ENCODE results near the gene TTLL13.
A peak's percentile ranks its signal among the peaks of the same experiment; 100 is the strongest.
"Not testable (repeated sequence)": the region's sequence is repeated elsewhere in the genome, so short reads cannot be mapped to it uniquely, and the experiment has no call there.

The TTLL13 gene

GRCh38 chr15:90243943-90244639 lies 5.3 kb upstream of the TTLL13 start:
- TF ChIP-seq CTCF (IDR thresholded peaks at IDR 0.05; ENCODE audit: low read depth, low read length, missing control alignments), result no peak
- H3K4me3 ChIP-seq (ENCODE audit: low read depth, low read length), result no peak overlapping the region
- in situ Hi-C loops (cut with HindIII; ENCODE audit: low sequenced_read_pairs), result no loop called here
- DNase-seq (ENCODE audit: low read depth), result no peak

GRCh38 chr15:90248789-90249202 lies 560 bp upstream of the TTLL13 start:
- in situ Hi-C loops (cut with HindIII; ENCODE audit: low sequenced_read_pairs), result no loop called here
- H3K4me3 ChIP-seq (ENCODE audit: low read depth, low read length), result peak overlapping the region; percentile 58
- no peak for TF ChIP-seq CTCF (IDR thresholded peaks at IDR 0.05; ENCODE audit: low read depth, low read length, missing control alignments)
- no peak for DNase-seq (ENCODE audit: low read depth)

- no peak overlapping the region for H3K4me3 ChIP-seq (ENCODE audit: low read depth, low read length)
- no peak for TF ChIP-seq CTCF (IDR thresholded peaks at IDR 0.05; ENCODE audit: low read depth, low read length, missing control alignments)
- no peak for DNase-seq (ENCODE audit: low read depth)
- in situ Hi-C loops (cut with HindIII; ENCODE audit: low sequenced_read_pairs), result no loop called here
Observed at GRCh38 chr15:90257776-90258175, 8.4 kb downstream of the TTLL13 start.

- no peak overlapping the region for H3K4me3 ChIP-seq (ENCODE audit: low read depth, low read length)
- in situ Hi-C loops (cut with HindIII; ENCODE audit: low sequenced_read_pairs), result no loop called here
- no peak for TF ChIP-seq CTCF (IDR thresholded peaks at IDR 0.05; ENCODE audit: low read depth, low read length, missing control alignments)
- DNase-seq (ENCODE audit: low read depth), result no peak
Observed at GRCh38 chr15:90259524-90259923, 10.2 kb downstream of the TTLL13 start.

- DNase-seq (ENCODE audit: low read depth); H3K4me3 ChIP-seq (ENCODE audit: low read depth, low read length); in situ Hi-C loops (cut with HindIII; ENCODE audit: low sequenced_read_pairs): not testable (repeated sequence)
Observed at GRCh38 chr15:90260731-90261130, 11.4 kb downstream of the TTLL13 start.

GRCh38 chr15:90261811-90262210 lies 12.5 kb downstream of the TTLL13 start:
- DNase-seq (ENCODE audit: low read depth), result no peak
- in situ Hi-C loops (cut with HindIII; ENCODE audit: low sequenced_read_pairs), result no loop called here
- TF ChIP-seq CTCF (IDR thresholded peaks at IDR 0.05; ENCODE audit: low read depth, low read length, missing control alignments), result no peak
- no peak overlapping the region for H3K4me3 ChIP-seq (ENCODE audit: low read depth, low read length)

GRCh38 chr15:90262426-90262825 lies 13.1 kb downstream of the TTLL13 start:
- no peak for DNase-seq (ENCODE audit: low read depth)
- H3K4me3 ChIP-seq (ENCODE audit: low read depth, low read length), result no peak overlapping the region
- in situ Hi-C loops (cut with HindIII; ENCODE audit: low sequenced_read_pairs), result no loop called here
- TF ChIP-seq CTCF (IDR thresholded peaks at IDR 0.05; ENCODE audit: low read depth, low read length, missing control alignments), result no peak
